Measurements from ENCODE around the gene CCNY.

DNA sequence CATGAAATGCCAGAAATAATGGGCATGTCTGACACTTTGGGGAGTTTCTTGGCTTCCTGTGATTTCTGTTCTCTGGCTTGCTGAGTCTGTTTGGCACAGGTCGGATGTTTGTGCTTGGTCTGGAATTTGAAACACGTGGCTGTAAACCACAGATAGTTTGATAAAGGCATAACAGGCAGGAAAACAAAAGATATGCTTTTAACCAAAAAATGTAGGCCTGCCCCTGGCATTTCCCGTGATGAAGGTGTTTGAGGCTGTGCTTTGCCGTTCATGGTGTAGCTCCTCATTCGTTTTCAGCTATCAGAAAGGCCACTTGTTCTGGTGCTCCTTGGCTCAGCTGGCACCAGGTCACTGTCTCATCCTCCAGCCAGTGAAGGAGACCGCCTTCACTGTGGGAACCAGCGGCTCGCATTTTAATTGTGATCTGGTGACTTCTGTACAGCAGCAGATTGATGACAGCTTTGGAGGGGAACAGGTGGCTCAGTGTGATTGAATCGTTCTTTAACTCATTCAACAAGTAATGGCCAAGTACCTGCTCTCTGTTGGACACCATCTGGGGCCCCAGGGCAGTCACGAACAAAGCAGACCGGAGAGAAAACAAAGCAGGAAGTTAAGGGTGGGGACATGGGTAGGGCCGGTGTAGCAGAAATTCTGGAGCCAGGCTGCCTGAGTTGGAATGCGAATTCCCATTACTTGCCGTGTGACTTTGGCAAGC is 111.5 kb downstream of the CCNY start:
- TF ChIP-seq POLR2A (IDR thresholded peaks at IDR 0.05), result no peak
- TF ChIP-seq, protein P1, sequence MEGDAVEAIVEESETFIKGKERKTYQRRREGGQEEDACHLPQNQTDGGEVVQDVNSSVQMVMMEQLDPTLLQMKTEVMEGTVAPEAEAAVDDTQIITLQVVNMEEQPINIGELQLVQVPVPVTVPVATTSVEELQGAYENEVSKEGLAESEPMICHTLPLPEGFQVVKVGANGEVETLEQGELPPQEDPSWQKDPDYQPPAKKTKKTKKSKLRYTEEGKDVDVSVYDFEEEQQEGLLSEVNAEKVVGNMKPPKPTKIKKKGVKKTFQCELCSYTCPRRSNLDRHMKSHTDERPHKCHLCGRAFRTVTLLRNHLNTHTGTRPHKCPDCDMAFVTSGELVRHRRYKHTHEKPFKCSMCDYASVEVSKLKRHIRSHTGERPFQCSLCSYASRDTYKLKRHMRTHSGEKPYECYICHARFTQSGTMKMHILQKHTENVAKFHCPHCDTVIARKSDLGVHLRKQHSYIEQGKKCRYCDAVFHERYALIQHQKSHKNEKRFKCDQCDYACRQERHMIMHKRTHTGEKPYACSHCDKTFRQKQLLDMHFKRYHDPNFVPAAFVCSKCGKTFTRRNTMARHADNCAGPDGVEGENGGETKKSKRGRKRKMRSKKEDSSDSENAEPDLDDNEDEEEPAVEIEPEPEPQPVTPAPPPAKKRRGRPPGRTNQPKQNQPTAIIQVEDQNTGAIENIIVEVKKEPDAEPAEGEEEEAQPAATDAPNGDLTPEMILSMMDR (IDR thresholded peaks at IDR 0.05), result no peak

Measured in Peyer's patch (tissue), 4 donors.